ENCODE results near the gene SCN2B. TPM values are rescaled to one million over a fixed set of nuclear protein-coding genes. Genes with fewer than 3 reads are reported as not detected.

SCN2B gene
- total RNA-seq, 1 donor from 2014 or later, result 0.05 TPM

GRCh38 chr11:118132385-118133151 is 43.9 kb downstream of the SCN2B start:
- Mint-ChIP-seq H3K36me3 (ENCODE audit: insufficient read depth) (no peaks in the 10 kb centered on the region), H3K4me3 (ENCODE audit: low read depth) (no peak overlapping the region), H3K27ac (no peak overlapping the region), H3K4me1 (ENCODE audit: low read depth) (no peaks in the 10 kb centered on the region), H3K27me3 (peaks cover 43% of the 10 kb centered on the region), H3K9me3 (ENCODE audit: low read depth) (no peaks in the 10 kb centered on the region)
- no peak for TF ChIP-seq CTCF (IDR thresholded peaks at IDR 0.05; ENCODE audit: unreplicated experiment)
- DNase-seq (ENCODE audit: low spot score, unreplicated experiment), result no peak

- no peak for DNase-seq (ENCODE audit: low spot score, unreplicated experiment)
- Mint-ChIP-seq H3K27me3 (peaks cover 30% of the 10 kb centered on the region), H3K36me3 (ENCODE audit: insufficient read depth) (no peaks in the 10 kb centered on the region), H3K27ac (no peak overlapping the region), H3K9me3 (ENCODE audit: low read depth) (no peaks in the 10 kb centered on the region), H3K4me3 (ENCODE audit: low read depth) (no peak overlapping the region), H3K4me1 (ENCODE audit: low read depth) (no peaks in the 10 kb centered on the region)
- no peak for TF ChIP-seq CTCF (IDR thresholded peaks at IDR 0.05; ENCODE audit: unreplicated experiment)
Observed at GRCh38 chr11:118129471-118130172, 46.8 kb downstream of the SCN2B start.

GRCh38 chr11:118128721-118129470 is 47.5 kb downstream of the SCN2B start:
- Mint-ChIP-seq H3K9me3 (ENCODE audit: low read depth) (no peaks in the 10 kb centered on the region), H3K36me3 (ENCODE audit: insufficient read depth) (no peaks in the 10 kb centered on the region), H3K27ac (no peak overlapping the region)

GRCh38 chr11:118128310-118128709 is 48.1 kb downstream of the SCN2B start:
- DNase-seq (ENCODE audit: low spot score, unreplicated experiment), result no peak
- H3K27me3 Mint-ChIP-seq, result peaks cover 21% of the 10 kb centered on the region
- H3K4me1 Mint-ChIP-seq (ENCODE audit: low read depth), result no peaks in the 10 kb centered on the region
- no peak for TF ChIP-seq CTCF (IDR thresholded peaks at IDR 0.05; ENCODE audit: unreplicated experiment)
- no peak overlapping the region for H3K27ac Mint-ChIP-seq
- H3K4me3 Mint-ChIP-seq (ENCODE audit: low read depth), result no peak overlapping the region
- H3K9me3 Mint-ChIP-seq (ENCODE audit: low read depth), result no peaks in the 10 kb centered on the region
- no peaks in the 10 kb centered on the region for H3K36me3 Mint-ChIP-seq (ENCODE audit: insufficient read depth)

More at GRCh38 chr11:118128721-118129470, 47.5 kb downstream of the SCN2B start:
- TF ChIP-seq CTCF (IDR thresholded peaks at IDR 0.05; ENCODE audit: unreplicated experiment), result no peak
- H3K4me1 Mint-ChIP-seq (ENCODE audit: low read depth), result no peaks in the 10 kb centered on the region
- DNase-seq (ENCODE audit: low spot score, unreplicated experiment), result no peak
- H3K4me3 Mint-ChIP-seq (ENCODE audit: low read depth), result no peak overlapping the region
- H3K27me3 Mint-ChIP-seq, result peaks cover 23% of the 10 kb centered on the region

Measured in progenitor cell of endocrine pancreas (in vitro differentiated cells).